WERI-Rb-1 (cell line): ENCODE data around the gene PSMC5.
"Not testable (repeated sequence)": the region's sequence is repeated elsewhere in the genome, so short reads cannot be mapped to it uniquely, and the experiment has no call there.

Experiments used
- DNase-seq: peaks from one replicate; pipeline ENCODE4 v3.0.0-alpha.2; 2020
- H3K27ac ChIP-seq: fragments of 250-450 bp; sonication (Bioruptor Pico); 2 replicates; pipeline ENCODE4 v1.5.1; 2020; ENCODE audit warnings: mild to moderate bottlenecking, moderate library complexity
- H3K27me3 ChIP-seq: fragments of 250-450 bp; sonication (Bioruptor Pico); 2 replicates; pipeline ENCODE4 v1.5.1; 2021; ENCODE audit warnings: mild to moderate bottlenecking, low read depth, moderate library complexity; ENCODE audit not compliant: insufficient read depth, severe bottlenecking
- H3K36me3 ChIP-seq: fragments of 250-450 bp; sonication (Bioruptor Pico); 2 replicates; pipeline ENCODE4 v1.5.1; 2020; ENCODE audit warnings: mild to moderate bottlenecking, moderate library complexity
- H3K4me3 ChIP-seq: 2 replicates; pipeline ENCODE4 v1.5.1; 2011; ENCODE audit warnings: low read depth, mild to moderate bottlenecking, control low read depth, low read length
- H3K9me3 ChIP-seq: fragments of 250-450 bp; sonication (Bioruptor Pico); 2 replicates; pipeline ENCODE4 v1.5.1; 2021; ENCODE audit warnings: mild to moderate bottlenecking, moderate library complexity; ENCODE audit not compliant: severe bottlenecking
- TF ChIP-seq, protein P1 (sequence below): IDR thresholded peaks from 2 replicates; pipeline ENCODE4 v1.5.1; 2011; ENCODE audit warnings: low read depth, mild to moderate bottlenecking, control low read depth, inconsistent platforms, low read length

PSMC5 gene

GRCh38 chr17:63786117-63786516 lies 41.1 kb upstream of the PSMC5 start:
- no peaks in the 10 kb centered on the region for H3K9me3 ChIP-seq
- H3K36me3 ChIP-seq: peaks cover 95% of the 10 kb centered on the region
- H3K27ac ChIP-seq: no peak overlapping the region
- TF ChIP-seq, protein P1, sequence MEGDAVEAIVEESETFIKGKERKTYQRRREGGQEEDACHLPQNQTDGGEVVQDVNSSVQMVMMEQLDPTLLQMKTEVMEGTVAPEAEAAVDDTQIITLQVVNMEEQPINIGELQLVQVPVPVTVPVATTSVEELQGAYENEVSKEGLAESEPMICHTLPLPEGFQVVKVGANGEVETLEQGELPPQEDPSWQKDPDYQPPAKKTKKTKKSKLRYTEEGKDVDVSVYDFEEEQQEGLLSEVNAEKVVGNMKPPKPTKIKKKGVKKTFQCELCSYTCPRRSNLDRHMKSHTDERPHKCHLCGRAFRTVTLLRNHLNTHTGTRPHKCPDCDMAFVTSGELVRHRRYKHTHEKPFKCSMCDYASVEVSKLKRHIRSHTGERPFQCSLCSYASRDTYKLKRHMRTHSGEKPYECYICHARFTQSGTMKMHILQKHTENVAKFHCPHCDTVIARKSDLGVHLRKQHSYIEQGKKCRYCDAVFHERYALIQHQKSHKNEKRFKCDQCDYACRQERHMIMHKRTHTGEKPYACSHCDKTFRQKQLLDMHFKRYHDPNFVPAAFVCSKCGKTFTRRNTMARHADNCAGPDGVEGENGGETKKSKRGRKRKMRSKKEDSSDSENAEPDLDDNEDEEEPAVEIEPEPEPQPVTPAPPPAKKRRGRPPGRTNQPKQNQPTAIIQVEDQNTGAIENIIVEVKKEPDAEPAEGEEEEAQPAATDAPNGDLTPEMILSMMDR: no peak
- no peaks in the 10 kb centered on the region for H3K27me3 ChIP-seq
- no peak for DNase-seq
- no peak overlapping the region for H3K4me3 ChIP-seq

DNA sequence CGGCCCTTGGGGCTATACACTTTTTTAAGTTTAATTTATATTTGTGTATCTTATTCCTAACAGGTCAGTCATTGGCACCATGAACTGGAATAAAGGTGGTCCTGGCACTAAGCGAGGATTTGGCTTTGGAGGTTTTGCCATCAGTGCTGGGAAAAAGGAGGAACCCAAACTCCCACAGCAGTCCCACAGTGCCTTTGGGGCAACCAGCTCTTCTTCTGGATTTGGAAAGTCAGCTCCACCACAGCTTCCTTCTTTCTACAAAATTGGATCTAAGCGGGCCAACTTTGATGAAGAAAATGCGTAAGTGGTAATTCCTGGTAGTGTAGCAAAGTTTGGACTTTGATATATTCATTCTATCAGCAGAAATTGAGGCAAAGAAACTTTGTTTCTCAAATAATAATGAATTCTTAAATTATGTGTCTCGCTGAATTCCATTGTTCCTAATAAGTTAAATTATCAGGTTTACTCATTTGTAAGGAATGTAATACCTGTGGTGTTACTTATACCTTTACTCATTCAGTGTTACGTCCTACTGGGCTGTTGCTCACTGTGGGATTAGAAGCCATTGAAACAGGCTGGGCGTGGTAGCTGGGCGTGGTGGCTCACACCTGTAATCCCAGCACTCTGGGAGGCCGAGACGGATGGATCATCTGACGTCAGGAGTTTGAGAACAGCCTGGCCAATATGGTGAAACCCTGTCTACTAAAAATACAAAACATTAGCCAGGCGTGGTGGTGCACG lies 40.1 kb upstream of the PSMC5 start:
- TF ChIP-seq, protein P1: no peak
- H3K36me3 ChIP-seq: peaks cover 97% of the 10 kb centered on the region
- no peak overlapping the region for H3K4me3 ChIP-seq
- H3K27ac ChIP-seq: no peak overlapping the region
- no peaks in the 10 kb centered on the region for H3K9me3 ChIP-seq
- no peaks in the 10 kb centered on the region for H3K27me3 ChIP-seq
- no peak for DNase-seq

- TF ChIP-seq, protein P1: no peak
- H3K9me3 ChIP-seq: no peaks in the 10 kb centered on the region
- H3K36me3 ChIP-seq: peaks cover 96% of the 10 kb centered on the region
- no peak for DNase-seq
- no peak overlapping the region for H3K27ac ChIP-seq
- H3K27me3 ChIP-seq: no peaks in the 10 kb centered on the region
- no peak overlapping the region for H3K4me3 ChIP-seq
Observed at GRCh38 chr17:63790057-63790456, 37.2 kb upstream of the PSMC5 start.

DNA sequence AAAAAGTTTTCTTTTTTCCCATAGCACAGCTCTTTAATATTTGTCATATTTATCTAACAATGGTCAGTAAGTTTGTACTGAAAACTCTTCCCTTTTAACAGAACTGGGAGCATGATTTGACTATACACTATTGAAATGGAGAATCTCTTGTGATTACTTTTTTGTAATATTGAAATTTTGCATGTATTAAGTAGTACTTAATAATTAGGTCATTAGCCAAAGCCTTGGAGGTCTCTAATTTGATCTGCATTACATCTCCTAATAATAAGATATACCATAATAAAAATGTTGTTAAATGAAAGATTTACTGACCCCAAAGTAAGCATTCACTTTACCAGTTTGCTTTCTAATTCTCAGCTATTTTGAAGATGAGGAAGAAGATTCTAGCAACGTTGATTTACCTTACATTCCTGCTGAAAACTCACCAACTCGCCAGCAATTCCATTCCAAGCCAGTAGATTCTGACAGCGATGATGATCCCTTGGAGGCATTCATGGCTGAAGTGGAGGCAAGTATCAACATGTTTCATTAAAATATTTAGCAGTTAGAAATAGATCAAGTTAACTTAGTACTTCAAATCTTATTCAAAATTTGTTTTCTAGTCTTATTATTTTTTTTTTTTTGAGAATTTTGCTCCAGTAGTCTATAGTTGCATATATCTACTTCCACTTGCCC lies 35.0 kb upstream of the PSMC5 start:
- TF ChIP-seq, protein P1: no peak
- no peaks in the 10 kb centered on the region for H3K27me3 ChIP-seq
- no peak overlapping the region for H3K27ac ChIP-seq
- H3K9me3 ChIP-seq: no peaks in the 10 kb centered on the region
- H3K36me3 ChIP-seq: peaks cover 97% of the 10 kb centered on the region
- H3K4me3 ChIP-seq: no peak overlapping the region
- no peak for DNase-seq

DNA sequence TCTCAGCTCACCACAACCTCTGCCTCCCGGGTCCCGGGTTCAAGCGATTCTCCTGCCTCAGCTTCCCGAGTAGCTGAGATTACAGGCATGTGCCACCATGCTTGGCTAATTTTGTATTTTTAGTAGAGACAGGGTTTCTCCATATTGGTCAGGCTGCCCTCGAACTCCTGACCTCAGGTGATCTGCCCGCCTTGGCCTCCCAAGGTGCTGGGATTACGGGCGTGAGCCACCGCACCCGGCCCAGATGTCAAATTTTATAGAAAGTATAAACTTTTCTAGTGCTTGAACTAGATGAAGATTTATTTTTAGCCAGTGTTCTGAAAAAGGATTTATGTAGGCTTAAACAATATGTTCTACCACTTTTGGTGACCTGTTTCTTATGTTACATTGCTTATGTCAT lies 30.9 kb upstream of the PSMC5 start:
- not testable (repeated sequence) for DNase-seq, H3K9me3 ChIP-seq, H3K27ac ChIP-seq, H3K4me3 ChIP-seq, H3K27me3 ChIP-seq
- H3K36me3 ChIP-seq: peaks cover 97% of the 10 kb centered on the region

DNA sequence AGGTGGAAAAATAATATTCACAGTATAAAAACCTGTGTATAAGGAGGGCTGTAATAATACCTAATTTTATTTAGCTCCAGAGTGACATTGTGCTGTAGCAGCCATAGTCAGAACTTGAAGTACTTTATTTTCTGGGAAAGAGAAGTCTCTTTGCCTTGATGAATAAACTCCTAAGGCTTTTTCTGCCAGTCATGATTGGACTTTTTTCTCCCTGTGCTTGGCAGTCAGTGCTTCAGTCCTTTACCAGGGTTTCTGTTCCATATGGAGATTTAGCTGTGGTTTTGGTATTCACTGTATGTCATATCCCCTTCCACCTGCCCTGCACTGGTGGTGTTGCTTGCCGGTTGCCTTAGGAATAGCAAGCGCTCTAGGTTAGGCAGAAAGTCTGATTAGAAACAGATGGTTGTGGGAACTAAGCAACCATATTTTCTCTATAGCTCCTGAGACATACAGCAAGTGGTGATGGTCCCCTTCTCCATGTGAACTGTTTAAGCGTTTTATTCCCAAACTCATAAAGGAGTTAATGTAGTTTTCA lies 28.6 kb upstream of the PSMC5 start:
- TF ChIP-seq, protein P1: no peak
- H3K9me3 ChIP-seq: no peaks in the 10 kb centered on the region
- H3K27ac ChIP-seq: no peak overlapping the region
- DNase-seq: no peak
- H3K36me3 ChIP-seq: peaks cover 95% of the 10 kb centered on the region
- H3K4me3 ChIP-seq: no peak overlapping the region
- H3K27me3 ChIP-seq: no peaks in the 10 kb centered on the region
